Left colon (tissue), 2 donors: Measurements from ENCODE around the gene MBNL3. TPM values are rescaled to one million over a fixed set of nuclear protein-coding genes. Genes with fewer than 3 reads are reported as not detected.
"Not testable (repeated sequence)": the region's sequence is repeated elsewhere in the genome, so short reads cannot be mapped to it uniquely, and the experiment has no call there.

Source experiments
- ATAC-seq: fragments of 200-7000 bp; cut with Tn5 transposase; one replicate; pipeline ENCODE4 v1.9.1; 2020; ENCODE audit warnings: mild to moderate bottlenecking, moderate library complexity
- DNase-seq, 2 donors: peaks; one replicate each; pipeline ENCODE4 v3.0.0-alpha.2; 2020
- intact Hi-C, 2 donors: fragments of 100-400 bp; cut with DNase I in 1 of 2; cut with micrococcal nuclease in 1 of 2; formaldehyde crosslinking; loops; one replicate each; pipeline versions ENCODE4 v1.11.2 to v1.14.0; 2022; cut with DNase I, micrococcal nuclease
- total RNA-seq, 2 donors: library from RNA; stranded (reverse); fragmentation: NEBNext Ultra II Directional; extraction: Animal tissue kit (Norgen Biotek cat#: 25700); gene quantifications; one replicate each; pipeline ENCODE4 v1.2.1, GENCODE V29; 2021
- donor health status: DM: no; HTN: no; CAD: no.
- donor health status: DM: yes; HTN: yes; CAD: no.

MBNL3 gene
- total RNA-seq, 2 donors from 2014 or later, result 40.2 to 46.2 TPM

GRCh38 chrX:132326960-132327359 lies 161.9 kb downstream of the MBNL3 start:
- ATAC-seq, DNase-seq, intact Hi-C loops: not testable (repeated sequence)
